ENCODE measurements around the gene RPEL1.
"Not testable (repeated sequence)": the region's sequence is repeated elsewhere in the genome, so short reads cannot be mapped to it uniquely, and the experiment has no call there.

RPEL1 gene

DNA sequence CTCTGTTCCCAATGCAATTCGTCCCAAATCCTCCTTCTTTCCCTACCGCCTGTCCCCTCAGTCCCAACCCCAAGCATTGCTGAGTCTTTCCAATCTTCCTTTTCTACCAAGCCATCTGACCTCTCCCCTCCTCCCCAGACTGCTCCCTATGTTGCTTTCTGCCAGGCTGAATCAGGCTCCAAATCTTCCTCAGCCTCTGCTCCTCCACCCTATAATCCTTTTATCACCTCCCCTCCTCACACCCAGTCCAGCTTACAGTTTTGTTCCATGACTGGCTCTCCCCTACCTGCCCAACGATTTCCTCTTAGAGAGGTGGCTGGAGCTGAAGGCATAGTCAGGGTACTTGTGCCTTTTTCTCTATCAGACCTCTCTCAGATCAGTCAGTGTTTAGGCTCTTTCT, 39.0 kb upstream of the RPEL1 start:
- no CpG with 5 or more reads among the region's 3 CpGs for whole genome bisulfite sequencing (ENCODE audit: insufficient coverage, insufficient read length)
- not testable (repeated sequence) for H3K4me3 ChIP-seq (ENCODE audit: low read length)

DNA sequence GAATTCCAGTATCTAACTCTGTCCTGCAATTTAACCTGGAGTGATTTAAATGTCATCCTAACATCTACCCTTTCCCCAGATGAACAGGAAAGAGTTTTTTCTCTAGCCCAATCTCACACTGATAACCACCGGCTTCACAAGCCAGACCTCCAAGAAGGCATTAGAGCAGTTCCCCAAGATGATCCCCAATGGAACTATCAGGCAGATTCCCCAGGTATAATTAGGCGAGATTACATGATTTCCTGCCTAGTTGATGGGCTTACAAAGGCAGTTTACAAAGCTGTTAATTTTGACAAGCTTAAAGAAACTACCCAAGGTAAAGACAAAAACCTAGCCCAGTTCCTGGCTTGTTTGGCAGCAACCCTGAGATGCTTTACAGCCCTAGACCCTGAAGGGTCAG, 38.5 kb upstream of the RPEL1 start:
- peaks cover 5% of the 10 kb centered on the region; the same call in 1 of the 2 replicates for H3K4me1 ChIP-seq (ENCODE audit: control insufficient read depth, insufficient read depth, low read length)
- H3K9me3 ChIP-seq (ENCODE audit: control insufficient read depth, insufficient read depth, low read length): no peaks in the 10 kb centered on the region; the same call in 1 of the 2 replicates
- H3K27me3 ChIP-seq (ENCODE audit: control insufficient read depth, insufficient read depth, low read length): no peaks in the 10 kb centered on the region
- WGBS (ENCODE audit: insufficient coverage, insufficient read length): no CpG with 5 or more reads among the region's 2 CpGs
- no peak for DNase-seq (ENCODE audit: low read depth, low spot score)
- no peaks in the 10 kb centered on the region for H3K36me3 ChIP-seq (ENCODE audit: control insufficient read depth, insufficient read depth, low read length)
- H3K4me3 ChIP-seq (ENCODE audit: low read length): no peak overlapping the region
- H3K27ac ChIP-seq (ENCODE audit: low read length): no peak overlapping the region

More for the DNA sequence above, 39.0 kb upstream of the RPEL1 start:
- not testable (repeated sequence) for H3K9me3 ChIP-seq (ENCODE audit: control insufficient read depth, insufficient read depth, low read length); H3K4me1 ChIP-seq (ENCODE audit: control insufficient read depth, insufficient read depth, low read length); DNase-seq (ENCODE audit: low read depth, low spot score); H3K27ac ChIP-seq (ENCODE audit: low read length); H3K27me3 ChIP-seq (ENCODE audit: control insufficient read depth, insufficient read depth, low read length); H3K36me3 ChIP-seq (ENCODE audit: control insufficient read depth, insufficient read depth, low read length)

- not testable (repeated sequence) for H3K36me3 ChIP-seq (ENCODE audit: control insufficient read depth, insufficient read depth, low read length); H3K27me3 ChIP-seq (ENCODE audit: control insufficient read depth, insufficient read depth, low read length); H3K4me1 ChIP-seq (ENCODE audit: control insufficient read depth, insufficient read depth, low read length); DNase-seq (ENCODE audit: low read depth, low spot score); H3K9me3 ChIP-seq (ENCODE audit: control insufficient read depth, insufficient read depth, low read length); H3K4me3 ChIP-seq (ENCODE audit: low read length); H3K27ac ChIP-seq (ENCODE audit: low read length)
- no CpG with 5 or more reads among the region's 3 CpGs for WGBS (ENCODE audit: insufficient coverage, insufficient read length)
Measured at GRCh38 chr10:103207643-103208042, 38.0 kb upstream of the RPEL1 start.

DNA sequence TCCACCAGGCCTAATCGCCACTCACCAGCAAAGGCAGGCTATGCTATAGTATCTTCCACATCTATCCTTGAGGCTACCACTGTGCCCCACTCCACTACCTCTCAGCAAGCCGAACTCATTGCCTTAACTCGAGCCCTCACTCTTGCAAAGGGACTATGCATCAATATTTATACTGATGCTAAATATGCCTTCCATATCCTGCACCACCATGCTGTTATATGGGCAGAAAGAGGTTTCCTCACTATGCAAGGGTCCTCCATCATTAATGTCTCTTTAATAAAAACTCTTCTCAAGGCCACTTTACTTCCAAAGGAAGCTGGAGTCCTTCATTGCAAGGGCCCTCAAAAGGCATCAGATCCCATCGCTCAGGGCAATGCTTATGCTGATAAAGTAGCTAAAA, 35.4 kb upstream of the RPEL1 start:
- not testable (repeated sequence) for H3K9me3 ChIP-seq (ENCODE audit: control insufficient read depth, insufficient read depth, low read length); H3K27me3 ChIP-seq (ENCODE audit: control insufficient read depth, insufficient read depth, low read length); DNase-seq (ENCODE audit: low read depth, low spot score); H3K36me3 ChIP-seq (ENCODE audit: control insufficient read depth, insufficient read depth, low read length); H3K4me3 ChIP-seq (ENCODE audit: low read length); H3K4me1 ChIP-seq (ENCODE audit: control insufficient read depth, insufficient read depth, low read length); H3K27ac ChIP-seq (ENCODE audit: low read length)
- no CpG with 5 or more reads among the region's 4 CpGs for WGBS (ENCODE audit: insufficient coverage, insufficient read length)

GRCh38 chr10:103215601-103216000, 30.1 kb upstream of the RPEL1 start:
- DNase-seq (ENCODE audit: low read depth, low spot score): no peak
- no peaks in the 10 kb centered on the region for H3K36me3 ChIP-seq (ENCODE audit: control insufficient read depth, insufficient read depth, low read length)
- H3K4me1 ChIP-seq (ENCODE audit: control insufficient read depth, insufficient read depth, low read length): peaks cover 2% of the 10 kb centered on the region; the same call in 1 of the 2 replicates
- H3K4me3 ChIP-seq (ENCODE audit: low read length): no peak overlapping the region
- no peaks in the 10 kb centered on the region for H3K27me3 ChIP-seq (ENCODE audit: control insufficient read depth, insufficient read depth, low read length)
- no peaks in the 10 kb centered on the region for H3K9me3 ChIP-seq (ENCODE audit: control insufficient read depth, insufficient read depth, low read length)
- no CpG with 5 or more reads among the region's 5 CpGs for WGBS (ENCODE audit: insufficient coverage, insufficient read length)
- no peak overlapping the region for H3K27ac ChIP-seq (ENCODE audit: low read length)

GRCh38 chr10:103216362-103216761, 29.3 kb upstream of the RPEL1 start:
- not testable (repeated sequence) for H3K9me3 ChIP-seq (ENCODE audit: control insufficient read depth, insufficient read depth, low read length); H3K27me3 ChIP-seq (ENCODE audit: control insufficient read depth, insufficient read depth, low read length); H3K27ac ChIP-seq (ENCODE audit: low read length); H3K4me1 ChIP-seq (ENCODE audit: control insufficient read depth, insufficient read depth, low read length); H3K36me3 ChIP-seq (ENCODE audit: control insufficient read depth, insufficient read depth, low read length); DNase-seq (ENCODE audit: low read depth, low spot score); H3K4me3 ChIP-seq (ENCODE audit: low read length)
- no CpG with 5 or more reads among the region's 4 CpGs for WGBS (ENCODE audit: insufficient coverage, insufficient read length)

DNA sequence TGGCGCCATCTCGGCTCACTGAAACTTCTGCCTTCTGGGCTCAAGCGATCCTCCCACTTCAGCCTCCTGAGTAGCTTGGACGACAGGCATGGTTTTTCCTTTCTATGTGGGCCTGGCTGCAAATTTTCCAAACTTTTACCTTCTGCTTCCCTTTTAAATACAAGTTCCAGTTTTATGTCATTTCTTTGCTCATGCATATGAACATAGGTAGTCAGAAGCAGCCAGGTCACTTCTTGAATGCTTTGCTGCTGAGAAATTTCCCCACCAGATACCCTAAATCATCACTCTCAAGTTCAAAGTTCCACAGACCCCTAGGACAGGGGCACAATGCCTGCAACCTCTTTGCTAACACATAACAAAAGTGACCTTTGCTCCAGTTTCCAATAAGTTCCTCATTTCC, 21.6 kb upstream of the RPEL1 start:
- WGBS (ENCODE audit: insufficient coverage, insufficient read length): no CpG with 5 or more reads among the region's 4 CpGs
- no peaks in the 10 kb centered on the region for H3K4me1 ChIP-seq (ENCODE audit: control insufficient read depth, insufficient read depth, low read length)
- H3K4me3 ChIP-seq (ENCODE audit: low read length): no peak overlapping the region
- H3K27ac ChIP-seq (ENCODE audit: low read length): no peak overlapping the region
- no peak for DNase-seq (ENCODE audit: low read depth, low spot score)
- peaks cover 2% of the 10 kb centered on the region for H3K9me3 ChIP-seq (ENCODE audit: control insufficient read depth, insufficient read depth, low read length)
- H3K27me3 ChIP-seq (ENCODE audit: control insufficient read depth, insufficient read depth, low read length): no peaks in the 10 kb centered on the region
- H3K36me3 ChIP-seq (ENCODE audit: control insufficient read depth, insufficient read depth, low read length): no peaks in the 10 kb centered on the region

GRCh38 chr10:103224721-103225120, 21.0 kb upstream of the RPEL1 start:
- not testable (repeated sequence) for H3K27me3 ChIP-seq (ENCODE audit: control insufficient read depth, insufficient read depth, low read length); DNase-seq (ENCODE audit: low read depth, low spot score); H3K36me3 ChIP-seq (ENCODE audit: control insufficient read depth, insufficient read depth, low read length); H3K4me1 ChIP-seq (ENCODE audit: control insufficient read depth, insufficient read depth, low read length); H3K4me3 ChIP-seq (ENCODE audit: low read length); H3K27ac ChIP-seq (ENCODE audit: low read length); H3K9me3 ChIP-seq (ENCODE audit: control insufficient read depth, insufficient read depth, low read length)
- WGBS (ENCODE audit: insufficient coverage, insufficient read length): no CpG with 5 or more reads among the region's 5 CpGs

DNA sequence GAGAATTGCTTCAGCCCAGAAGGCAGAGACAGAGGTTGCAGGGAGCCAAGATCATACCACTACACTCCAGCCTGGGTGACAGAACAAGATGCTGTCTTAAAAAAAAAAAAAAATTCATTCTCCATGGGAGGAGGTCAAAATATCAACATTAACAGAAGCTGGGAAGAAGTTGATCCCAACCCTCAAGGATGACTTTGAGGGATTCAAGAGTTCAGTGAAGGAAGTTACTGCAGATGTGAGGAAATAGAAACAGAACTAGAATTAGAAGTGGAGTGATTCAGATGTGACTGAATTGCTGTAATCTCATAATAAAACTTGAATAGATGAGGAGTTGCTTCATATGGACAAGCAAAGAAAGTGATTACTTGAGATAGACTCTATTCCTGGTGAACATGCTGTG, 19.7 kb upstream of the RPEL1 start:
- Histone ChIP-seq H3K27ac (ENCODE audit: low read length) (no peak overlapping the region), H3K4me3 (ENCODE audit: low read length) (no peak overlapping the region), H3K27me3 (ENCODE audit: control insufficient read depth, insufficient read depth, low read length) (no peaks in the 10 kb centered on the region), H3K4me1 (ENCODE audit: control insufficient read depth, insufficient read depth, low read length) (peaks cover 2% of the 10 kb centered on the region; the same call in 1 of the 2 replicates), H3K36me3 (ENCODE audit: control insufficient read depth, insufficient read depth, low read length) (no peaks in the 10 kb centered on the region), H3K9me3 (ENCODE audit: control insufficient read depth, insufficient read depth, low read length) (peaks cover 2% of the 10 kb centered on the region)
- no peak for DNase-seq (ENCODE audit: low read depth, low spot score)

DNA sequence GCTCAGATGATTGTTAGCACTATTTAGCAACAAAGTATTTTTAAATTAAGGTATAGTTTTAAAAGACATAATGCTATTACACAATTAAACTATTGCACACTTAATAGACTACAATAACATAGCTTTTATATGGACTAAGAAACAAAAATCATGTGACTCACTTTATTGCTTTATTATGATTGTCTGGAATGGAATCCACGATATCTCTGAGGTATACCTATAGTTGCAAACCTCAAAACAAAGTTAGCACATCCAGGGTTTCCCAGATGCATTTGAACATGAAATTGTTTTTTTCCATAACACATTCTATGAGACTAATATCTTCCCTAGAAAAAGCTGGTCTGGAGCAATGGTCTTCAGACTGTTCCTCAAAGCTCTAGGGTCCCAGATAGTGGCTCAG, 18.3 kb upstream of the RPEL1 start:
- no peak for DNase-seq (ENCODE audit: low read depth, low spot score)
- Histone ChIP-seq H3K9me3 (ENCODE audit: control insufficient read depth, insufficient read depth, low read length) (peaks cover 2% of the 10 kb centered on the region), H3K27ac (ENCODE audit: low read length) (no peak overlapping the region), H3K27me3 (ENCODE audit: control insufficient read depth, insufficient read depth, low read length) (no peaks in the 10 kb centered on the region), H3K36me3 (ENCODE audit: control insufficient read depth, insufficient read depth, low read length) (no peaks in the 10 kb centered on the region), H3K4me3 (ENCODE audit: low read length) (no peak overlapping the region), H3K4me1 (ENCODE audit: control insufficient read depth, insufficient read depth, low read length) (peaks cover 2% of the 10 kb centered on the region; the same call in 1 of the 2 replicates)
- WGBS (ENCODE audit: insufficient coverage, insufficient read length): no CpG with 5 or more reads among the region's 1 CpG

- peak; percentile 54 for DNase-seq (ENCODE audit: low read depth, low spot score)
- Histone ChIP-seq H3K4me3 (ENCODE audit: low read length) (no peak overlapping the region), H3K27me3 (ENCODE audit: control insufficient read depth, insufficient read depth, low read length) (no peaks in the 10 kb centered on the region), H3K36me3 (ENCODE audit: control insufficient read depth, insufficient read depth, low read length) (no peaks in the 10 kb centered on the region), H3K4me1 (ENCODE audit: control insufficient read depth, insufficient read depth, low read length) (peaks cover 3% of the 10 kb centered on the region; the same call in 1 of the 2 replicates), H3K27ac (ENCODE audit: low read length) (no peak overlapping the region), H3K9me3 (ENCODE audit: control insufficient read depth, insufficient read depth, low read length) (no peaks in the 10 kb centered on the region)
- WGBS (ENCODE audit: insufficient coverage, insufficient read length): no CpG with 5 or more reads among the region's 4 CpGs
Measured at GRCh38 chr10:103231047-103231551, 14.6 kb upstream of the RPEL1 start.

Data from iPS DF 6.9 (cell line).